ENCODE results near the gene OSER1.
A peak's percentile ranks its signal among the peaks of the same experiment; 100 is the strongest.

OSER1 gene

GRCh38 chr20:44172572-44172950, 38.0 kb downstream of the OSER1 start:
- no peak for DNase-seq

- DNase-seq = no peak
These were observed 38.6 kb downstream of the OSER1 start for GRCh38 chr20:44171775-44172571.

GRCh38 chr20:44170816-44171410, 39.7 kb downstream of the OSER1 start:
- DNase-seq = no peak

GRCh38 chr20:44167736-44168135, 42.8 kb downstream of the OSER1 start:
- no peak for DNase-seq

GRCh38 chr20:44166477-44166876, 44.1 kb downstream of the OSER1 start:
- DNase-seq = peak; percentile 81

- DNase-seq = no peak
These were observed 44.6 kb downstream of the OSER1 start for GRCh38 chr20:44166008-44166407.

- no peak for DNase-seq
These were observed 50.4 kb downstream of the OSER1 start for GRCh38 chr20:44160133-44160532.

- DNase-seq = no peak
These were observed 50.9 kb downstream of the OSER1 start for GRCh38 chr20:44159711-44160110.

- DNase-seq = no peak
These were observed 51.4 kb downstream of the OSER1 start for GRCh38 chr20:44159125-44159524.

GRCh38 chr20:44157061-44157460, 53.5 kb downstream of the OSER1 start:
- no peak for DNase-seq

GRCh38 chr20:44154521-44155001, 56.0 kb downstream of the OSER1 start:
- DNase-seq = peak; percentile 78

GRCh38 chr20:44153636-44154043, 56.9 kb downstream of the OSER1 start:
- DNase-seq = no peak

GRCh38 chr20:44151621-44152416, 58.8 kb downstream of the OSER1 start:
- peak; percentile 93 for DNase-seq

GRCh38 chr20:44146272-44146671, 64.3 kb downstream of the OSER1 start:
- DNase-seq = peak; percentile 73
